ENCODE data around the gene HDAC6.

Gene HDAC6

GRCh38 chrX:48829016-48829735 lies 27.3 kb downstream of the HDAC6 start:
- TF ChIP-seq ZFP30 (CRISPR knock-in tag; IDR thresholded peaks at IDR 0.05) (no peak), CSRNP3 (CRISPR knock-in tag; IDR thresholded peaks at IDR 0.05) (no peak), ESRRG (CRISPR knock-in tag; IDR thresholded peaks at IDR 0.05) (no peak)
- no peak for ATAC-seq

- ATAC-seq: no peak
- no peak for TF ChIP-seq ISL1 (CRISPR knock-in tag; IDR thresholded peaks at IDR 0.05)
- TF ChIP-seq TCF4 (CRISPR knock-in tag; IDR thresholded peaks at IDR 0.05; ENCODE audit: borderline replicate concordance): no peak
- TF ChIP-seq BACH2 (CRISPR knock-in tag; IDR thresholded peaks at IDR 0.05; ENCODE audit: borderline replicate concordance): no peak
- TF ChIP-seq ZFP30 (CRISPR knock-in tag; IDR thresholded peaks at IDR 0.05): no peak
- TF ChIP-seq ZNF70 (CRISPR knock-in tag; IDR thresholded peaks at IDR 0.05): no peak
- no peak for TF ChIP-seq POU6F1 (CRISPR knock-in tag; IDR thresholded peaks at IDR 0.05; ENCODE audit: borderline replicate concordance, low read depth)
These were observed 29.5 kb downstream of the HDAC6 start for GRCh38 chrX:48831136-48831908.

GRCh38 chrX:48831909-48832291 lies 30.0 kb downstream of the HDAC6 start:
- ATAC-seq: no peak

GRCh38 chrX:48833542-48834138 lies 31.8 kb downstream of the HDAC6 start:
- TF ChIP-seq CSDC2 (CRISPR knock-in tag; IDR thresholded peaks at IDR 0.05) (no peak), ZC3H10 (CRISPR knock-in tag; IDR thresholded peaks at IDR 0.05) (no peak), ZFP3 (CRISPR knock-in tag; IDR thresholded peaks at IDR 0.05) (no peak), ARNTL (CRISPR knock-in tag; IDR thresholded peaks at IDR 0.05; ENCODE audit: borderline replicate concordance, low read depth) (no peak), PPARA (CRISPR knock-in tag; IDR thresholded peaks at IDR 0.05; ENCODE audit: borderline replicate concordance) (no peak), ZNF8 (CRISPR knock-in tag; IDR thresholded peaks at IDR 0.05) (no peak), GLIS3 (CRISPR knock-in tag; IDR thresholded peaks at IDR 0.05) (no peak), POU6F1 (CRISPR knock-in tag; IDR thresholded peaks at IDR 0.05; ENCODE audit: borderline replicate concordance, low read depth) (no peak), ZNF70 (CRISPR knock-in tag; IDR thresholded peaks at IDR 0.05) (no peak)
- peak; percentile 43 for ATAC-seq

More at GRCh38 chrX:48831909-48832291, 30.0 kb downstream of the HDAC6 start:
- TF ChIP-seq BACH2 (CRISPR knock-in tag; IDR thresholded peaks at IDR 0.05; ENCODE audit: borderline replicate concordance) (no peak), PATZ1 (CRISPR knock-in tag; IDR thresholded peaks at IDR 0.05; ENCODE audit: borderline replicate concordance) (no peak), ARNTL (CRISPR knock-in tag; IDR thresholded peaks at IDR 0.05; ENCODE audit: borderline replicate concordance, low read depth) (no peak), GLIS3 (CRISPR knock-in tag; IDR thresholded peaks at IDR 0.05) (no peak), OSR1 (CRISPR knock-in tag; IDR thresholded peaks at IDR 0.05) (no peak), ZNF70 (CRISPR knock-in tag; IDR thresholded peaks at IDR 0.05) (no peak), ZC3H10 (CRISPR knock-in tag; IDR thresholded peaks at IDR 0.05) (no peak), PPARA (CRISPR knock-in tag; IDR thresholded peaks at IDR 0.05; ENCODE audit: borderline replicate concordance) (no peak), RARB (CRISPR knock-in tag; IDR thresholded peaks at IDR 0.05) (no peak), CSDC2 (CRISPR knock-in tag; IDR thresholded peaks at IDR 0.05) (no peak), CSRNP3 (CRISPR knock-in tag; IDR thresholded peaks at IDR 0.05) (no peak), ZFP30 (CRISPR knock-in tag; IDR thresholded peaks at IDR 0.05) (no peak), SNAI2 (CRISPR knock-in tag; IDR thresholded peaks at IDR 0.05) (no peak)

Measured in SK-N-SH treated with all-trans-retinoic acid at 6 μM for 48 hours (cell line).